Frontal cortex (tissue), 4 donors: ENCODE results near the gene ARL4A. TPM values are rescaled to one million over a fixed set of nuclear protein-coding genes. Genes with fewer than 3 reads are reported as not detected.

Experiments used
- DNase-seq, 2 donors: peaks; one replicate each; pipeline ENCODE4 v3.0.0; 2012; ENCODE audit warnings: low spot score in 2 of 2
- FAIRE-seq: peaks from 2 replicates; lab custom pipeline; 2012; peaks lifted over from hg19 to GRCh38; lab: Jason Lieb, UNC
- total RNA-seq: library from RNA; depleted of rRNA; stranded (reverse); fragments of >200 nt; gene quantifications from one replicate; pipeline ENCODE4 v1.2.3, GENCODE V29; 2014
- donor health status: control.
- donor health status: control.
- donor health status: control.

The ARL4A gene
- total RNA-seq, 1 donor from 2014 or later: 49.7 TPM

DNA sequence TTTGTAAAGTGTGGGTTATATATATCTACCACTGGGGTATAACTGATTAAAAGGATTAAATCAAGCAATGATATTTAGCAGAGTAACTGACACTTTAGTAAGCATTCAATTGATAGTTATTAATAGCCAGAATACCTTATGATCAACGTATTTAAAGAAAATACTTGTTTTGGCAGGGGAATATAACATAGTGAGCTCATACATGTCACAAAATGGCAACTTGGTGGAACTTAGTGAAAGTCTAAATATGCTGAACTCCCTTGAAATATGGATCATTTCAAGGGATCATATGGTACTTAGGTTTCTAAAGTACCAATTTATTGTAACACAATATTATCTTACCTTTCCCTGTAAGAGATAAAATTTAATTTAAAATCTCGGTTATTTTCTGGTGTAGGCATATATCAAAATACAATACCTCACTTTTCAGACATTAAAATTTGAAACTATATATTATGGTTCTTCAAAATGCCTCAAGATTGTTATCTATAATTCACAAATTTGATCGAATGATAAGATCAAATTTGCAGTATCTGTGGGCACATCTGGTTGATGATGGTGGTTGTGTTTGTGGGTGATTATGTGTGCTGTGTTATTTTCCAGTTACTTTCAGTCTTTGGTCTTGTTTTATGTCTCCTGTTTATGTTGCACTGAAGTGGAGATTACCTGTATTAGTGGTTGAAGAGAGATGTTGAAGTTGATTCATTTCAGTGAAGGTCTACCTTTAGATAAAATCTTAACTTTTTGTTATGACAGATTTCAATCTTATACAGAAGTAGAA, 5.2 kb downstream of the ARL4A start:
- no peak for FAIRE-seq
- DNase-seq: no peak

DNA sequence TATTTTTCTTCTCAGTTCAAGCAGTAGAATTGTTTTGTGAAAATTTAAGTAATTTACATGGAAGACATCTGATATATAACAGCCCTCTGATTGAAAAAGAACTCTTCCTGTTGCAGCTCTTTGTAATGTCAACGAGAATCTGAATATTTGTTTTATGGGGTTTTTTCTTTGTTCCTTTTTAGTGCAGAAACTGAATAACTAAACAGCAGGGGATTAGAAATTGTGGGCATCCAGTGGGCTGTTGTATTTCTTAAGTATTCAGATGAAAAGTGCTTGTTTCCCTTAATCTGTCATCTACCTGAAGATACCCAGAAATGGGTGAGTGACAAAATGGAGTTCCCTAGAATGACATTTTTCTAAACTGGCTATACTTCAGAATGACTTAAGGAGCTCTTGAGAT, 7.4 kb downstream of the ARL4A start:
- FAIRE-seq: no peak
- DNase-seq: no peak

DNA sequence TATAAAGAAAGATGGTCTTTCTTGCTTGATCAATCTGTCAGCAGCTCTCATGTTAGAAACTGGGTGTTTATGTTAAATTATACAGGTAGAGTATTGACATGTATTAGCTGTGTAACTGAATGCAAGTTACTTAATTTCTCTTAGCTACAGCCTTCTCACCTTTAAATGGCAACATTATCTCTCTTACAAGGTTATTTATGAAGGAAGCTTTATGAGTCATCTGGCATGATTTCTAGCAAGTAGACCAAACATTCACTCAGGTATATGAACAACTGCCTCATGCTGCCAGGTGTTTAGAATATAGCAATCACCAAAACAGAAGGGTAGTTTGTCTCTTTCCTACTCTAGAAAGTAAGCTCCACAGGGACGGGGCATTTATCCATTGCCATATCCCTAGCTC, 8.5 kb downstream of the ARL4A start:
- no peak for FAIRE-seq
- DNase-seq: no peak

DNA sequence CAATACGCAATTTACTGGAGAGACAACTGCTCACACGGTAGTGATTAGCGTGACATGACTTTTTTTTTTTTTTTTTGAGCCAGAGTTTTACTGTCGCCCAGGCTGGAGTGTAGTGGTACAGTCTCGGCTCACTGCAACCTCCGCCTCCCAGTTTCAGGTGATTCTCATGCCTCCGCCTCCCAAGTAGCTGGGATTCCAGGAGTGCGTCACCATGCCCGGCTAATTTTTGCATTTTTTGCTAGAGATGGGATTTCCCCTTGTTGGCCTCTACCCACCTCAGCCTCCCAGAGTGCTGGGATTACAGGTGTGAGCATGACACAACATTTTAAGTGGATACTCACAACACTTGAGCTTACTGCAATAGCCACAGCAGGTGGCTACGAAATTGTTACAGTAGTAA, 11.9 kb downstream of the ARL4A start:
- FAIRE-seq: no peak

DNA sequence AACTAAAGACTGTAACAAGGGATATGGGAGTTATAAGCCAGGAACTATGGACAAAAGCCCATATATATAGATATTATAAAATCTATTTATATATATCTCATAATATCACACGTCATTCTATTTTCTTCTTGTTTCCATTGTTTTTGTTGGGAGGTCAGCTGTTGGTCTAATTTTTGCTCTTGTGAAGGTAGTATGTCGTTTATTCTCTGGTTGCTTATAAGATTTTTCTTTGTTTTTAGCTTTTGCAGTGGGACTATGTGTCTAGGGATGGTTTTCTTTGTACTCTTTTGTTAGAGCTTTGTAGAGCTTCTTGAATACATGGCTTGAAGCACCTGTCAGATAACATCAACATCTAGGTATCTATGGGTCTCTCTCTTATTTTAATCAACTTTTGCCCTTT, 14.0 kb downstream of the ARL4A start:
- DNase-seq (no peak), FAIRE-seq (no peak)

More for the DNA sequence above, 11.9 kb downstream of the ARL4A start:
- no peak for DNase-seq

DNA sequence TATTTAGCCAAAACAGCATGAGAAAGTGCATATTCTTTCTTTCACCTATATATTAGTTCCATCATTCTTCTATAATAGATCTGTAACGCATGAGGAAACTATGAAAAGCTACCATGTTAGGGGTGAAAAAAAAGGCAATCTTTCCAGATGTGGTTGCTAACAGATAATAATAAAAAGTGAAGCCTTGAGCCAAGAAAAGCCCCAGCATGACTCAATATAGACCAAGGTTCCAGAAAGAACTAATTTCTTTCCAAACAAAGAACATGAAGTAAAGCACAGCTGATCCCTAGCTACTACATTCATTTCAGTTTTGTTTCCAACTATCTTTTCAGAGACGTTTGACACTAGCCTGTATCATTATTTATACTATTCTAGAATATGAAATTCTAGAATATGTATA, 16.4 kb downstream of the ARL4A start:
- FAIRE-seq: no peak
- no peak for DNase-seq

DNA sequence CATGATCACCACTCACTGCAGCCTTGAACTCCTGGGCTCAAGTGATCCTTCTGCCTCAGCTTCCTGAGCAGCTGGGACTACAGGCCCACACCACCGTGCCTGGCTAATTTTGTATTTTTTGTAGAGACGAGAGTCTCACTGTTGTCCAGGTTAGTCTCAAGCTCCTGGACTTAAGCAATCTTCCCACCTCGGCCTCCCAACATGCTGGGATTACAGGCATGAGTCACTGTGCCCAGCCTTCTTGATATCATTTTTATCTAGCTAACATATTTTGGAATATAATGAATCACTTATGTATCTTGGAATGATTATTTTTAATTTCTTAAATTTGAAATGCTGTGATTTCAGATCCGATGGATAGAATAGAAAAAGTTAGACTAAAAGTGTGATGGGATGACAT, 18.4 kb downstream of the ARL4A start:
- FAIRE-seq (no peak), DNase-seq (no peak)

DNA sequence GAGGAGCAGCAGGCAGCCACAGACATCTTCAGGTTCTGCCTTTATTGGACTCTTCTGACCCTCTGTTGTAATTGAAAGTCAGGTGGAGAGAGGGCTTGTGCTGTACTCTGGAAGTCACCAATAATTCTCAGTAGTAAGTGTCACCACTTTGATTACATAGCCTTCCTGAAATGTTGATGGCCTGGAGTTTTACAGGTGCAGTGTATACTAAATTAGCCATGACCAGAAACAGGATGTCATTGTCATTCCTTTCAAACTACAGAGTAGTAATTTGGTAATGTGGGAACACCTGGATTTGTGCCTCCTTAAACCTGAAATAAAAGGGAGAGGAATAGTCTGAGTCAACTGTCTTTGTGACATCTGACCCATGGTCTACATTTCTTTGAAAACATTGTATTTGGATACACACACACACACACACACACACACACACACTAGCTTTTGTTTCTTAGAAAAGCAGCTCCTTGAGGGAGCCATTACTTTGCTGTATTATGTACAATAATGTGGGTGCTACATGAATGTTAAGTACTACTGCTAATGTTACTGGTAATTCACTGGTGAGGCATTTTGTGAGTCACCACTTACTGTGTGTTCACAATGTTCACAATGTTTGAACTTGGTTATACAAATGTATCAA, 19.6 kb downstream of the ARL4A start:
- FAIRE-seq (no peak), DNase-seq (no peak)

DNA sequence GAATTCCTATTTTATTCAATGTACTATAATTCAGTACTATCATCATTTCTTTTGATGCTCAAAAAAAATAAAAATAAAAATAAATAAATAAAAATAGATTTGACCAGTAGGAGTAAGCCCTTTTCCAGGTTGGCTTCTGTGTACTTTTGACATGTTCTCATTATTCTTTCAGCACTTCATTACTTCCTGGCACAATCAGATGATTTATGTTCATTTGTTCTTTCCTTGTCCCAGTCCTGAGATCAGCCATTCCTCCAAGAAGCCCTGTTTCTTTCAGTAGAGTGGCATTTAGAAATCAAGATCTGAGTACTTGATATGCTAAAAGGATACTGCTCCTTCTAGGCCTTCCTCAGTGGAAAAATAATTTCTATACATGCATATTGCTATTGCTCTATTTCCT, 20.9 kb downstream of the ARL4A start:
- peak; percentile 3 for FAIRE-seq
- DNase-seq: no peak

DNA sequence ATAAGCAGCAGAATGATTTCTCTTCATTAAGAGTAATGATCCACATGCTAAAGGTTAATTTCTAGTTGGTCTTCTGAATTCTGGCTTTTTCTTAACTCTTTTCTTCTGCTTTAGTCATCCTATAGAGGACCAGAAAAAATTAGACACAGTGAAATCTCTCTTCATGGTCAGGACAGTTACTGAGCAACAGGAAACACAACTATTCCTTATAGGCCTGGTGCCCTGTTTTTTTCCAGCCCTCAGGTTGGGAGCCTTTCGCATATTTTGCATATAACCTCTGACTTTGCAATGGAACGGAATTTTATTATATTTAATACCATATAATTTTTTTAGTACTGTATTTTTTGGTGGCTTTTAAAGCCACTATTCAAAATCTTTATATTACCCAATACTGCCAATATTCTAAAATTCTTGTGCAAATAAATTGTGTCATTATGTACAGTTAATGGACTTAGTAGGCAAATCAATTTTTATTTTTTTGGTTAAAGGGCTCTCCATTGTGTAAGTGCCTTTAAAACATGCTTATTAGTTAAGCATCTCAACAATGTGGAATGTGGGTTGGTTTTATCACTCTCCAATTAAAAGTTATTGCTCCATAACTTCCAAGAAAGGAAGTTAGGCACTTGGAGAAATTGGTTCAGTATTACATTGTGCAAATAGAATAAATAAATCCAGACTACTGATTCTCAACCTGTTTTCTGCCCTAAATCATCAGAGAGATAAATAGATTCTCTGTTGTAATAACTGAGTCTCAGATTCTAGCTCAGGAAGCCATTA, 22.5 kb downstream of the ARL4A start:
- no peak for FAIRE-seq
- no peak for DNase-seq

DNA sequence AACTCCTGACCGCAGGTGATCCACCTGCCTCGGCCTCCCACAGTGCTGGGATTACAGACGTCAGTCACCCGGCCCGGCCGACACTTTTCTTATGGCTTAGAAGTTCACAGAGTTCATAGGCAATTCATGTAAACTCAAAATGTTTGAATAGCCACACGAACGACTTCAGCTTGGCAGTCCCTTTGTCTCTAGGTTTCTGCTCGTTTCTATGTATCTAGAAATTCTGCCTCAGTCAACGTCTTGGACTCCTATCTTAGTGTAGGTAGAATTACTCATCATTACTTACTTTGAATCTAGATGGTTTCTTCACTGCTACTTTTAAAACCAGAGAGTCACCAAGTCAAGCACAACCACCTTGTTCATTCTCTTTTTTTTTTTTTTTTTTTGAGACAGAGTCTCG, 23.7 kb downstream of the ARL4A start:
- no peak for DNase-seq
- FAIRE-seq: no peak

DNA sequence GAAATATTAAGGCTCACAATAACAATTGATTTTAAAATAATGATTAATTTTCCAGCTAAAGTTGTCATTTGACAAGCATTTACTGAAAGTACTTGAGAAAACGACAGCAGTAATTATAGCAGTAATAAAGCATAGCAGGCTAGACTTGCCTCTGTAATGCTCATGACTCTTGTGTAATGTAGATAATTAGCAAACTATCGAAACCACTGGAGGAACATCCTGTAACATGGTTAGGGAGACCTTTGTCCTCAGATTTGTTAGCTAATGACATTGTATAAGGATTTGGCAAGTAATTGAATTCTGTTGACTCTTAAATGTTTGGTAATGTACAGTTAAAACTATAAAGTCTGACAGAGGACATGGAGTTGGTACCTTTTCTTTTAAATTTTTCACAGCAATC, 24.8 kb downstream of the ARL4A start:
- DNase-seq: no peak
- FAIRE-seq: no peak

DNA sequence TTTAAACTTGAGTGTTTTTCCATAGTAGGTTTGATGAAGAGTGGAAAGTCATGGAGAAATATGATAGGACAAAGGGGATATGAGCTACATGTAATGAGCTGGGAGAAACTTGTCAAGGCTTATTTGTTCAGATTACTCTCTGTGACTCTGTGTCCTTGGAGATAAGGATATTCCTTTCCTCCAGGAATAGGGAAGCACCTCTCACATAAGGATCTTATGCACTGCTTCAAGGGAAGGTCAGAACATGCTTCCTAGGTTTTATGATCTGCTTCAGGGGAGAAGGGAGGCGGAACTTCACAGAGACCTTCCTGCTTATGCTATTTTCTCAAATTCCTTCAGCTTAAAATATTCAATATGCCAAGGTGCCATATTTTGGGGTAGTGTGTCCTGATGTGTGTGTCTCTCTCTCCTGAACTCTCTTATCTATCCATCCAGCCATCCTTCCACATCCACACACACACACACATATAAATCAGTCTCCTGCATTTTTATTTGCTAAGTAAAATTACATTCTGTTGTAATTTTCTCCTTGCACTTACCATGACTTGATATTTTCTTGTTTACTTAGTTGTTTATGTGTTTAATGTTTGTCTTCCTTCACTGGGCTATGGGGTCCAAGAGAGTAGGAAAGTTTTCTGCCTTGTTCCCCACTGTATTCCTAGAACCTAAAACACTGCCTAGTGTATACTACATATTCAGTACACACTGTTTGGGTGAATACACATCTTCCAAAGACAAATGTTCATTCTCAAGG, 26.4 kb downstream of the ARL4A start:
- no peak for FAIRE-seq
- no peak for DNase-seq

DNA sequence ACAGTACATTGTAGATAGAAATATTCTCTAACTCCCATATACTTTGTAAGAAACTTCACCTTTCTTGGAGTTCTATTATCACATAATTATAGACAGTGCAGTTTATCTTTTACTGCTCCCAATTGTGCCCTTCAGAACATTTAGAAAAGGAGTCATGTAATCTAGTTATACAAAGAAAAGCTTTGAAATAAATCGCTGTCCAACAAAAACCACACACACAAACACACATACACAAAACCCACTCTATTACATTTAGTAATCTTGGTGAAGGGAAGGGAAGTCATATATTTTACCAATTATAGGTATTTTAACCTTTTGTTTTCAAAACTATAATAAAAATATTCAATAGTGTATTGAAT, 26.9 kb downstream of the ARL4A start:
- DNase-seq: no peak
- FAIRE-seq: no peak

DNA sequence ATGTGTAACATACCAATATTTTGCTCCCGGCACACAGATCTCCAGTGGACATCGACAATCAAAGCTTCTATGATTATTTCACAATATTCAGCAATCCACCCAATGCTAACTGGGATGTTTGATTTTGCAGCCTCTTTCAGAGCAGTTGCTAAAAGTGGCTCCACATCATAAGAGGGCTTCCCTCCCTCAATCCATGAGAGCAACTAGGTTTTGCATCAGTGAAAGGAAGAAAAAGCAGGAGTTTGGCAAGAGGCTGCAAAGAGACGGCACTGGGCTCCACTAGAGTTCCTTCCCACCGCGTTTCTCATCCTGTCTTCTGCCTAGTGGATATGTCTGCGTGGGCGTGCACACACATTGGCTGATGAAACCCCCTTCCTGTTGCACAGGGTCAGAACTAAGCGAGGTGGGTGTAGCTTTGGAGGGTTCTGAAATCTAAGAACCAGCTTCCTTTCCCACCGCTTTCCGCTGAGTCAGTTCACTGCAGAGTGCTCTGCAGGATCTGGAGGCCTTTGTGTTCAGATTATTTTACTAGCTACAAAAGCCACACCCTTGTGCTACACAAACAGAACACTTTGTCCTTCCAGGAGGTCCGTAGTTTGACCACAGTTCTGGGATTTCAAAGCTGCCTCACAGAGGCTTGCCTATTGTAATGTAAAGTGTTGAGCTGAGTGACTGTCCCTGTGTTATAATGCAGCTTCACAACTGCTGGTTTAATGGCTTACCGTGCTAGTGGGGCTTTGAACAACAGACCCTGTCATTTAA, 28.1 kb downstream of the ARL4A start:
- FAIRE-seq: no peak
- DNase-seq: peak; percentile 12 to 29

DNA sequence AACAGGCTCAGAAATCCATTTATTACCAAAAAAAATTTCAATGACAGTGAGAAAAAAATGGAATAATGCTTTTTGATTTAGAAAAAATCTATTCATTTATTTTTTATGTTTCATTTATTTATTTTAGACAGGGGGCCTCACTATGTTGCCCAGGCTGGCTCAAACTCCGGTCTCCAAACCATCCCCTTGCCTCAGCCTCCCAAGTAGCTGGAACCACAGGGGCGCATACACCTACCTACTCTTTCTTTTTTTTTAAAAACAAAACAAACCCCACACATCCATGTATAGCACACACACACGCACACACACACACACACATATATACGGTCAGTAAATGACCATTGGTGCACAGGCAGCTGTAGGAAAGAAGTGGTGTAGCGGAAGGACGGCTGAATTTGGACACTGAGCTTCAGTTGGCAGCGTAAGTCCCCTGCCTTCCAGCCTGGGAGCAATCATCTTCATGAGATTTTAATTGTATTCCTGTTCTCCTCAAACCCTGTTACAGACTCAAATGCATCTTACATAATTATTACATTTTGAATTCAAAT, 28.8 kb downstream of the ARL4A start:
- FAIRE-seq (no peak), DNase-seq (no peak)

DNA sequence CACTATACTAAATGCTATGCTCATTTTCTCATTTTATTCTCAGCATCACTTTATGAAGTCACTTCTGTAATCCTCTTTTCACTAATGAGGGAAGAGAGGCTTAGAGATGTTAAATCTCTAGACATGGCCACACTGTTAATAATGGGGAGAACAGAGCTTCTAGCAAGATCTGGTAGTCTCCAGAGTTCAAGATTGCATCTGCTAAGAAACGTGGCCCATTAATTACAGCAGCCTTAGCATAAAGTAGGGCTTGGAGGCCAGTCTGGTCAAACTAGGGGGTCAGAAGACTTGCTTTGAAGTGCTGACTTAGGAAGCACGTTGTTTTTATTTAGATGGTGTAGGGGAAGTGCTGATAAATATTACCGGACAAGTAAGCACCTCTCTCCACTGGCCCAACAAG, 29.3 kb downstream of the ARL4A start:
- no peak for DNase-seq
- no peak for FAIRE-seq

DNA sequence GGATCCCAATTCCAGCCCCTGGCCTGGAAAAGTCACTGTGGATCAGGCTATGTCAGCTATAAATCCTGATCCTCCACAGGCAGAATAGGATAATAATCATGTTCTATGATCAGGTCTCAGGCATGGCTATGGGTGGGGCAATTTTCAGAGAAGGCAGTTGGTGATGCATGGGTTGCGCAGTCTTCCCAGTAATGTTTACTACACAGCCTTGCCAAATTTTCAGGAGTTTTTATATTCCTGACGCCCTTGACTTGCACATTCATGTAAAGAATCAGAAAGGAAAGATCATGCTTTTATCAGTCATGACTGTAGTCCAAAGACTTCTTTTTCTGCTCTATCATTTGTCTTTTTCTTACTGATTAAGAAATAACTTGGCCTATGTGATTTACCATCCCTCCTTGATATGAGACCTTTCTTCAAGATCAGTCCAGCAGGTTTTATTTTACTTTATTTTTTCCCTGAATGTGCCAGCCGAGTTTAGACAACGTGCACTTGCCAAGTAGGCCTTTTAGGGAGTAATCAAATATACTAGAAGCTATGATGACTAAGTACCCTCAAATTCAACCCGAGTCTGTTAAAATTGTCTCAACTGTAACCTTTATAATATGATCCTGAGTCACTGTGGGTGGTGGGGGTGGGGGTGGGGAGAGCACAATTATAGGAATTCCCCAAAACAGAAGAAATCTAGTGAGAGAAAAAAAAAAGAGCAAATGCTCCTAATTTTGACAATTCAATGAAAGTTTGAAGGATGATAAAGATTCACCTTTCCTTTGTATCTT, 31.9 kb downstream of the ARL4A start:
- DNase-seq (no peak), FAIRE-seq (no peak)
